ENCODE data around the gene MROH7.

GRCh38 chr1:54649130-54649898 lies 7.7 kb downstream of the MROH7 start:
- no peak for TF ChIP-seq YY1 (IDR thresholded peaks at IDR 0.05; ENCODE audit: insufficient read depth, insufficient read length)
- TF ChIP-seq ZNF274 (IDR thresholded peaks at IDR 0.05; ENCODE audit: low read depth, low read length) = no peak
- TF ChIP-seq SUZ12 (IDR thresholded peaks at IDR 0.05; ENCODE audit: extremely low read depth, insufficient read depth, insufficient read length) = no peak

Measured in NT2/D1 (cell line).